Epidermal melanocyte (primary cell): ENCODE results near the gene FTH1.
"Not testable (repeated sequence)": the region's sequence is repeated elsewhere in the genome, so short reads cannot be mapped to it uniquely, and the experiment has no call there.

Experiments used
- DNase-seq: peaks from one replicate; pipeline ENCODE4 v3.0.0; 2011; ENCODE audit warnings: low spot score; ENCODE audit not compliant: insufficient read length

The FTH1 gene

DNA sequence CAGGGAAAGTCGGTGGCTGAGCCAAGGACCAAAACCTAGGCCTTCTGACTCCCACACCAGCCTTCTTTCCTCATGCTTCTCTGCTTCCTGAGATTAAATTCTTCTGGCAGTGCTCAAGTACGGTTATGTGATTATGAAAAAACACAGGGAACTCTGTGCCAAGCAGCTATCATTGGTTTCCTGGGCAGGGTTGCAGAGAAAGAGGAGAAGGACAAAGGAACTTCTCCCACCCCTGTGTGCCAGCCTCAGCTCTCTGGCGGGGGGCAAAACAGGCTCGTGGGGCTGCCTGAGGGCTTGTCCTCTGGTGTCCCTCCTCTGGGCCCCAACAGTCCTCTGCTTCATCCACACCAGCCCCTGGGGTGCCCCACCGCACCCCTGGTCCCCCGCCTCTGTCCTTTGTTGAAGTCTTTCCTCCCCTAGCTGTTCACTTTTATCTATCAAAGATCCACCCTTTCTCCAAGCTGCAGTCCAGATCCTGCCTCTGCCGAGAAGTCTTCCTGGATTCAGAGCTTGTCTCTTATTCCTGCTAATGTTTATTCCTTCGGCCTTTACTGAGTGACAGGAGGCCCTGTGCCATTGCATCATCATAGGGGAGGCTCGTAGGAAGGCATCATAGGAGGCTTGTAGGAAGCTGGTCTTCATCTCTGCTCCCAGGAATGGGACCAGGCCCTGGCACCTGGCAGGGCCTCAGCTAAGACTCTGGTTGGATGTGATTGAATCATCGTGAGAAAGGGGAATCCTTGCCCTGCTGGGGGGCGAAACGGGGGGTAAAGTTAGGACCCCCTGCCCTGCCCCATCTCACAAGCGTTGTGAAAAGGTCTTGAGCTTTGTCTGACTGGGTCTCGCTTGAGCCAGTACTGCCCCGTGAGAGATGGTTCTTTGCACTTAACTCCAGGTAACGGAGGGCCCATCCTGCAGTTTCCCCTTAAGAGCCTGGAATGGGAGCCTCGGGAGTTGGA is 11.5 kb upstream of the FTH1 start:
- DNase-seq: no peak

DNA sequence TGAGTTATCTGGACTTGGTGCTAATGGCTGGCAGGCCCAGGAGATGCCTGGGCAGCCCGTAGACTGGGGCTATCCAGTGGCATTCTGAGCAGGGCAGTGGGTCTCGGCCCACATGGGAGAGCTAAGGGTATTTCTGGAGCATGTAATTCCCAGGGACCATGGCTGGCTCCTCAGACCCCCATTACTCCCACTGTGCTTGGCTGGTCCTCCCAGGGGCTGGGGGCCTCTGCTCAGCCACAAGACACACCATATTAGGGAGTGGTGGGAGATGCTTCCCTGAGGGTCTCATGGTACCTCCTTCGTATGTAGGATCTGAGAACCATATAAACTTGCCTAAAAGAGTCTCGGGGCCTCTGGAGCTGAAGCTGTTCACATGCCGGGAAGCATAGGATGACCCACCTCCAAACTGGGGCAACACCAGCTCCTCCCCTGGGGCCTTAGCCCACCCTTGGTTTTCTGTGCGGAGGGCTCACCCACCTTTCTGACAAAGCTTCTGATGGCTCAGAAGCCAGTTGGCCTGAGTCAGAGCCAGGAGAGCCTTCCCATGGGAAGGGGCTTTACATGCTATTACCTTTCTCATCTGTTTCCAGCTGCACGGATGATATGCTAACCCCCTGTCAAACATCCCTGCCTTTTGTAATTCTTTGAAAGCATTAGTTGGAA is 9.5 kb upstream of the FTH1 start:
- no peak for DNase-seq

DNA sequence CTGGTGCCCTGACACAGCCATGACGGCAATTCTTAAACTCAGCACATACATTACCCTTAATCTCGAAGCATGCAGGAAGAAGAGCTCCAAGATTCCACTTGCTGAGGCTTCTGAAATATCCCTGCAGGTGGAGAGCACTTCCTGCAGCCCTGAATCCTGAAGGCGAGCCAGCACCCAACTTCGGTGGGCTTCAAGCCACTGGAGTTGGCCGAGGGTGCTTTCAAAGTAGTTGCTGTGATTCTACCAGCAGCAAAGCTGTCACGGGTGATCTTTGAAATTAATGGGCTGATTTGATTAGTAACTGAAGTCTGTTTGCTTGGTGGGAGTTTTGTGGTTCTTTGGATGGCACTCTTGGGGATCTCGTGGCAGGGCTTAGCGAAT is 9.0 kb upstream of the FTH1 start:
- no peak for DNase-seq

DNA sequence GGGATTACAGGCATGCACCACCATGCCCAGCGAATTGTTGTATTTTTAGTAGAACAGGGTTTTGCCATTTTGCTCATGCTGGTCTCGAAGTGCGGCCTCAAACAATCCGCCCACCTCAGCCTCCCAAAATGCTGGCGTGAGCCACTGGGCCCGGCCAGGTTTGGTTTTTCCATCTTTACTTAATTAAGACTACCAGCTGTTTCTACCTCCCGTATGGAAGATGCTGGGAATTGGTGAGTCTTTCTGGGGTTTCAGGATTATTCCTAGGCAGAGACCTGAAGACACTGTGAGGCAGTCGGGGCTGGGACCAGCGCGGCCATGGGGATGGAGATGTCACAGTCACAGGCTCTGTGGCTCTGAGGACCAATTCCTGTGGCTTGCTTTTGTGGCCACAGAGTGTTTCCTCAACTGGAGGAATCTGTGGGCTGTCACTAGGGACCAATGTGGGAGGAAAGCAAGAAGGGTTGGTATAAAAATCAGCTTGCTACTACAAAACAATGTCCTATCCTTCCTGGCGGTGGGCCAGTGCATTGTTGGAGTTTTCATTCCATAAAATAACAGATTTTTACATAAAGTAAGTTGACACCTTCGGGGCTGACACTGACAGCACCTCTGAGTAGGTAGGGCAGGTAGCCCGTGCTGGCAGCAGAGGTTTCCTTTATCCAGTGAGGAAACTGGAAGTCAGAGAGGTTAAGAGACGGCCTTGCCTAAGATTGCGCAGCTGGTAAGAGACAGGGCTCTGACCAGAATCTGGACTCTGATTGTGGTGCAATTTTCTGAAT is 8.4 kb upstream of the FTH1 start:
- no peak for DNase-seq

DNA sequence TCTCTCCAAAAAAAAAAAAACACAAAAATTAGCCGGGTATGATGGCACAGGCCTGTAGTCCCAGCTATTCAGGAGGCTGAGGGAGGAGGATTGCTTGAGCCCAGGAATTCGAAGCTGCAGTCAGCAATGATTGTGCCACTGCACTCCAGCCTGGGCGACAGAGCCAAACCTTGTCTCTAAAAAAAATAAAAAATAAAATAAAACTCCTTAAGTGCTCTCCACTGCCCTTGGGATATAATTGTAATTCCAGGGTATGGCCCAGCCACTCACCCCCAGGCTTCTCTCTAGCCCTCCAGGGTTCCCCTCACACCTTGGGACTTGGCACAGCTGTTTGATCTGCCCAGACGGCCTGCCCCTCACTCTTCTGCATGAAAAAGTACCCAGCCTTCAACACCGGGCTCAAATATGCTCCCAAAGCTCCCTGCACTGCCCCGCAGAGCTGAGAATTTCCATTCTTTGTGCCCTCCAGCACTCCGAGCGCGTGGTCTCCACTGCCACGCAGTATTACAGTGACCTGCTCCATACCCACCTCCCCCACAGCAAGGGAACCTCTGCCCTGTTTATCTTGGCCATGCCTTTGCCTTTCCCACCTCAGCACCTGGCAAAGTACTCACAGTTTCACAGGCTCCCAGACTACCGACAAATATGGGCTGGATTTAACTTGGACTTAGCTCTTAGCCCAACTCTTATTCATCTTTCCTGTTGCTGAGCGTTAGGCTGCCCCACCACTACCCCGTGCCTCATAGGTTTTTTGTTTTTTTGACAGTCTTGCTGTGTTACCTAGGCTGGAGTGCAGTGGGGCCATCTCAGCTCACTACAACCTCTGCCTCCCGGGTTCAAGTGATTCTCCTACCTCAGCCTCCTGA is 7.6 kb upstream of the FTH1 start:
- no peak for DNase-seq

DNA sequence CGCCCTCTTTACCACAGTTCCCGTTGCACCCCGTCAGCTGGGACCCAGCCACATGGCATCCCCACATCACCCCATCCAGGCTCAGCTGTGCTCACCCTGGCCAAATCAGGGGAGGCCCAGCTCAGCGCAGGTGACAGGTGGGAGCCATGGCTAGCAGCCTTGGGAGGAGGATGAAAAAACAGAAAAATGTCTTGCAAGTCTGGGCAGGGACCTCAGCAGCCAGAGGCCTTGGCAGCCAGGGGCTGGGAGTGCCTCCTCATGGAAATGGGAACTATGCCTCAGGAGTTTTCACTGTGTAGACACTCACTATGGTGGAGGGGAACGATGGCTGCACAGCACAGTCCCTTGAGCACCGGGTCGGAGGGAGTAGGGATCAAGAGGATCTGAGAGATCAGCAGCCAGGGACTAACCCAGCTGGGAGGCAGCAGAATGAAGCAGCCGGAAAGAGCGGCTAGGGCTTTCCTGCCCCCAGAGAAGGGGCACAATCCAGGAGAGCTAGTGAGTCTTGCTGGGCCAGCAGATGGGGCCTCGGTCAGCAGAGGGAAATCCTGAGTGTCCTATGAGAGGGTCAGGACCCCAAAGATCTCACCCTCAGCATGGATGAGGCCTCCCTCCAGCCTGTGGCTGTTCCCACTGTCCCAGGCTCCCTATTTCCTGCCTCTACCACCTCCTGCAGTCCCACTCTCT is 6.2 kb upstream of the FTH1 start:
- DNase-seq: no peak

DNA sequence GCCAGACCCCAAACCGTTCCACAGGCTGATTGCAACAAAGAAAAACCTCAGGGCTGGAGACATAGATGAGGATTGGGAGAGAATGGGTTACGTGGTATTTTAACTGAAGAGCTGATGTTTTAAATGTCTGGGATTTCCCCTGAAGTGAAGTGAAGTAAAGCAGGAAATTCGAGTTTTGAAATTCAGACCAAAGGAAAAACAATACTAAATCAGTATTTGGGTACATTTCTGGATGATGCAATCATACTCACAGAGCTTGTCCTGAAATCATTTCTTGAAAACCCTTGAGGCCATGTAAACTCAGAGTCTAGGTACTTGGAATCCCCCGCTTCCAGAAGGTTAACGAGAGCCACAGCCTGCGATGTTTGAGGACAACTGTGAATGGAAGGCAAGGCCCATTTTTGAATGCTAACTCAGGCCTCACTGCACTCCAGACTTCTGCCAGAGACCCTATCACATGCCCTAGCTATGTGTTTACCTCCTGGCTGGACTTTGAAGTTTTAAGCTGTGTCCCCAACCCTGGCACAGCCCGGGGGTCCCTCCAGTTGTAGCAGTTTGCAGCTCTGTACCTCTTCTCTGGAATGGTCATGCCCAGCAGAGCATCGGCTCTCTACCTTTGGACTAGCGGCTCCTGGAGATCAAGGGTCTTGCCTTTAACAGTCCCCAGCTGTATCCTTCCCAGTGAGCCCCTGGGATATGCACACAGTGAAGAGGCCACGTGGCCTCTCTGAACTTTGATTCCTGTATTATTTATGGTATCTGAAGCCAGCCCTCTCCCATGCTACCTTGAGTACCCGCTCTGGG is 5.4 kb upstream of the FTH1 start:
- DNase-seq: no peak

DNA sequence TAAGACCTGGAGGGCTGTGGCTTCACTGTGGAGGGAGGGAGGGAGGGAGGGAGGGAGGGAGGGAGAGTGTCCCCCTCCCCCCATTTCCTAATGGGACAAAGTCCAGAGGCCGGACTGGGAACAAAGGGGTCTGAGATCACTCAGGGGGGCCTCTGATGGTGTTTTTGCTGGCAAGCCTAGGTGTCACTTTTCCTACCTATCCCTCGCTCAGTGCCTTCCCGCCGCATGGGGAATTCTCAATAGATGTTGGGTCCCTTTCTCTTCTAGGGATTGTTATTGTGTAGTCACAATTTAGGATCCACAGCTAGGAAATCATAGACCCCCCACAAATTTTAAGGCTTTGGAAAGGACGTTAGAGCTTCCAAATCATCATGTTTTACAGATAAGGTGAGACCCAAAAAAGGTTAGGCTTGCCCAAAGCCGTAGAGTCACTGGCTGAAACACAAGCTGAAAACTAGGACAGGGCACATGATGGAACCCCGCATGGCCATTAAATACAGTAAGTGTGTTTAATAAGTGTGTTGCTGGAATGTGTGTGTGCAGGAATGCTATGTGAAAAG is 4.8 kb upstream of the FTH1 start:
- DNase-seq: no peak

DNA sequence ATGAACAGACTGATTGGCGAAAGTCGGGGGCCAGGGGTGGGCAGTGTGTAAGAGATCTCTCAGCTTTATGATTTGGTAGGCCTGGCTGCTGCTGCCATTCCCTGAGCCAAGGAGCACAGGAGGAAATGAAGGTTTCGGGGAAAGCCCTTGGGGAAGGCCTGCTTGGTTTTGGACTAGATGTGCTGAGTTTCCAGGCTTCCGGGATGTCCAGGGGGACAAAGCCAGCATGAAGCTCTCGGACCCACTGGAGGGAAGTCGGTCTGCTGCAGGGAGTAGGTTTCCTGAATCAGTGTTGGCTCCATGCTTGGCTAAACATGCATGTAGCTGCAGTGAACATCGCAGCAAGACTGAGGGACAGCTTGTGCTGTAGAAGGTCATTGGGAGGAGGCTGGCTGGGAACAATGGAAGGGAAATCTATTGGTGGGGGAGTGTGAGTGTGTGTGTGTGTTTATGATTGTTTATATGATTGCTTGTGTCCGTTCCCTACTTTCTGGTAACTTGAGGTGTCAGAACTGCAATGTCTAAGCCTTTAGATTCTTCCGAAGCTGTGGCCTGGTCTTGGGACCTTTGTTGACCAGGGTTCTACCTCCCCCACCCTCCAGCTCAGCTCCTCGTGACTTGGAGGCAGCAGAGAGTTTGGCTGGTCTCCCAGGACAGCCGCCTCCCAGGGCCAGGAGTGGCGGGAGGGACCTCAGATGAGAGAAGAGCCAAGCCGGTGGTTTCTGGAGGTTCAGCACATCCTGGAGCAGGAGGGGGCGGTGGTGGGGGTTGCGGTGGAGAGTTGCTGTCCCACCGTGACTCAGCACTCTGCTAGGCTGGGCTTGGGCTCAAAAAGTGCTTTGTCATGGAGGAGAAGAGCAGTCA is 4.0 kb upstream of the FTH1 start:
- peak; percentile 83 for DNase-seq

DNA sequence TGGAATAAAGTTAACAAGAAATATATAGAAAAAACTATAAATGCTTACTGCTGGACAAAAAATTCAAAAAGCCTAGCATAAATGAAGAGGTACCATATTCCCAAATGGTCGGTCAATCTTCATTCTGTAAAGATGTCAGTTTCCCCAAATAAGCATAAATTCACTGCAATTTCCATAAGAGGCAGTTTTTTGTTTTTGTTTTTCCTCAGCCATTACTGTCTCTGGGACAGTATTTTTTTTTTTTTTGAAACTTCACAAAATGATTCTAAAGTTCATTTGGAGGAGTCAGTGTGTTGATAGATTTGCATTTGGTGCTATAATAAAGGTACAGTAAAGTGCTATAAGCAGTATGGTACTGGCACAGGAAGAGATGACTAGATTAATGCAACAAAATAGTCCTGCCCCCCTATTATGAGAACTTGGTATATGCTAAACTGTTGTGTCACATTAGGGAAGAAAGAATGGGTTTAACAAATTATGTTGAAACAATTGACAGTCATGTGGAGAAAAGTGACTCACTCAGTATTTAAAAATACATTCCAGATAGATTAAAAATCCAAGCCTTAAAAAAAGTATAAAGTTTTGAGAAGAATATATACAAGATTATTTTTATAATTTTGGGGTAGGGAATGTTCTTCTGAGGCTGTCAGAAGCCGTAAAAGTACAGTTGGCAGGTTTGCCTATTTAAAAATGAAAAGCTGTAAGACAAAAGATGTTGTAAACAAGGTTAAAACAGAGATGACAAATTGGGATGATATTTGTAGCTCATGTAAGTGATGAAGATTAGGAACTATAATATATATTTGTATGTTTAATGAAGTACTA is 2.6 kb upstream of the FTH1 start:
- DNase-seq: no peak

DNA sequence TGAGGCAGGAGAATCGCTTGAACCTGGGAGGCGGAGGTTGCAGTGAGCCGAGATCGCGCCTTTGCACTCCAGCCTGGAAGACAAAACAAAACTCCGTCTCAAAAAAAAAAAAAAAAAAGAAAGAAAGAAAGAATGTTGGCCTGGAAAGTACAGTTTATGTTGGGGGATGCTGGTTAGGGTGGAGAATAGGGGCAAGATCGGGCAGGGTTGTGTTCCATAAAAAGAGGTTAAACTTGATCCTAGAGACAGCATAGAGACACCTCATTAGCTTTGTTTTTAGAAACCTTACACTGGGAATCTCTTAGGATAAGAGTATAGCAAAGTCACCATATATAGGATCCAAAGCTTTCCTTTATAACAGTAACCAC is 1.9 kb upstream of the FTH1 start:
- no peak for DNase-seq

DNA sequence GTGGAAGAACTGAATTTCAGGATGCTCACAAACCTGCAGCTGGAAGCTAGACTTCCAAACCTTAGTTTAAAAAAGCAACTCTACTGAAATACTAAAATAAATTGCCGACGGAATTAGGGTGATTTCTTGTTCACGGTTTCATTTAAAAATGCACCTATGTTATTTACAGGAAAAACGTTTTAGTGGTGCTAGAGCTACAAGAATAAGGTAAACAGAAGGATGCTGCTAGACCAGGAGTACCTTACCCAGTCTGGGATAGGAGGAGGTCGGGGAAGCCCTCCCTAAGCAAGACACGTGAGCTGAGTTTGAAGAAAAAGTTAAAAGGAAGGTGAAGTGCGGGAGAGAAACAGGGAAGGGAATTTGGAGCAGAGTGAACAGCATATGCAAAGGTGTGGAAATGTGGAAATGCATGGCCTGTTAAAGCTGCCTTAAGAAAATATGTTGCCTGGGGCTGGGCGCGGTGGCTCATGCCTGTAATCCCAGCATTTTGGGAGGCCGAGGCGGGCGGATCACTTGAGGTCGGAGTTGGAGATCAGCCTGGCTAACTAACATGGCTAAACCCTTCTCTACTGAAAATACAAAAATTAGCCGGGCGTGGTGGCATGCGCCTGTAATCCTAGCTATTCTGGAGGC is 1.4 kb upstream of the FTH1 start:
- DNase-seq: no peak

DNA sequence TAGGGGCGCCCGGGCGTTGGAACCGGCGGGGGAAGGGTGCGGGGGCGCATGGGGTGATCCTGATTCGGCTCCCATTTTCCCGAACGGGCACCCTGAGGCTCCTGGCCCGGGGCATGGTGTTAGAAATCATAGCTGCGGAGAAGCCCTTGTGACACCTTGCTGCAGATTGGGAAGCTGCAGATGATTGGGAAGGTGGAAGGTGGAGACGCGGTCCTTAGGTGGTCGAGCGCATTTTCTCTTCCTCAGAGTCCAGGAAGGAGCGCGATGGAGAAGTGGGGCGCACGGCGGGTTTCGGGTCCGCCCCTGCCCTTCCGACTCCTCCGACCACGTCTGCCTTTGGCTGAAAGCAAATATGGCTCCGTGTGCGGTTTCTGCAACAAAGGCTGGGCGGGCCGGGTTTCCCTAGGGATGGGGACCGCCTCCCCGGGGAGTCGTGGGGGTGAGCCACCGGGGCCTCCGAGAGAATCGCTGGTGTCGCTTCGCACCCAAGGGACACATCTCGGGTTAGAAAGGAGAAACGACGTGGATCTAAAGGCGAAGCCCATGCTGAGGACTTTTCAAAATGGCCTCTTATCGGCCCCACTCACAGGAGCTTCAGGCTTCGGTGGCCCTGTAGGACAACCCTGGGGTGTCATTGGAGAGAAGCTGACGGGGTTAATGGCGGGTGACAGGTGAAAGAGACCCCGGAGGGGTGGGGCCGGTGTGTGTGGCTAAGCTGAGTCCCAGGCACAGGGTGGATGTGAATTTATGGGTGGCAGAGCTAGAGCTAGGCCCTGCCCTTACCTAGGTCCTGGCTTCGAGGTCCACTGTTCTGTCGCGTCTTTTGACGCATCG is 707 bp upstream of the FTH1 start:
- no peak for DNase-seq

DNA sequence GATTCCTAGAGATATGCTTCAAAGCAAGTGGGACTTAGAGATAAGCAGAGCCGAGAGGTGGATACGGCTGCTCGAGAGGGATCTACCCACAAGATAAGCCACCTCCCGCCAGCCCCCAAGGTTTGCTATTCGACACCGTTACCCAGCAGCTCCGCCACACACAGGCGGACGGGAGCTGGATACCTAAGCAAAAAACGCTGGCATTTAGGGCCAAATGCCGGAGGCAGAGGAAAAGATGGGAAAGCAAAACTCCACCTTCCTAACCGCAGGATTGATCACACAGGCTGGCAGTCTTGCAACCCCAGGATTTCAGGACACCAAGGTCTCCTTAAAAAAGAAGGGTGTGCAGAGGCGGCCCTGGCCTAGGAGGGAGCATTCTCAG is 709 bp downstream of the FTH1 start:
- DNase-seq: no peak

DNA sequence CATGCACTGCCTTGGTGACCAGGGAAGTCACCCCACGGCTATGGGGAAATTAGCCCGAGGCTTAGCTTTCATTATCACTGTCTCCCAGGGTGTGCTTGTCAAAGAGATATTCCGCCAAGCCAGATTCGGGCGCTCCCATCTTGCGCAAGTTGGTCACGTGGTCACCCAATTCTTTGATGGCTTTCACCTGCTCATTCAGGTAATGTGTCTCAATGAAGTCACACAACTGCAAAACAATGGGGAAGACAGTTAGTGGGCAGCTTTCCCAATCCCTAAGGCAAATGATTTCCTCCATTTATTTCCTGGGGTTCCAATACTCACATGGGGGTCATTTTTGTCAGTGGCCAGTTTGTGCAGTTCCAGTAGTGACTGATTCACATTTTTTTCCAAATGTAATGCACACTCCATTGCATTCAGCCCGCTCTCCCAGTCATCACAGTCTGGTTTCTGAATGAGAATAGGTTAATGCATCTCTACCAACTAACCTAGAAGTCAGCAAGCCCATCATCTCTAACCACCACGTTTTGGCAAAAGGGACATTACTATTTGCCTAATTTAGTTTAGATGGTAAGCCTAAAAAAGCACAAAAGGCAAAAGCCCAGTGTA is 2.7 kb downstream of the FTH1 start:
- DNase-seq: not testable (repeated sequence)
